ENCODE measurements around the gene MEIOB.

DNA sequence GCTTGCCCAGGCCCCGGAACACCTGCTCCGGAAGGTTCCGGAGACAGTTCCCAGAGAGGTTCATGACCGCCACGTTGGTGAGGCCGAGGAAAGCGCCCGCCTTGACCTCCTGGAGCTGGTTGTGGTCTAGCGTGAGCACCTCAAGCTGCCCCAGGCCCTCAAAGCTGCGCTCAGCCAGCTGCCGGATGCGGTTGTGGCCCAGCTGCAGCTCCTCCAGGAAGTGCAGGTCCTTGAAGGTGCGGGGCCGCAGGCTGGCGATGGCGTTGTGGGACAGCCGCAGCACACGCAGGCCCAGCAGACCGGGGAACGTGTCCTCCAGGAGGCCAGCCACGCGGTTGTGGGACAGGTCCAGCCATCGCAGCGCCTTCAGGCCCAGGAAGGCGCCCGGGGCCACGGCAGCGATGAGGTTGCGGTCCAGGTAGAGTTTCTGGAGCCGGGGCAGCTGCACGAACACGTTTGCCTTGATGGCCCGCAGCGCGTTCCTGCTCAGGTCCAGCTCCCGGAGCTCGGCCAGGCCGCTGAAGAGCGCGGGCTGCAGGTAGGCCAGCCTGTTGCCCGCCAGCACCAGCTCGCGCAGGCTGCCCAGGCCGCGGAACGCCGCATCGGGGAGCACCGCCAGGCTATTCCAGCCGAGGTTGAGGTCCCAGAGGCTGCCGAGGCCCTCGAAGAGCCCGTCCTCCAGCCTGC is 80.6 kb downstream of the MEIOB start:
- TF ChIP-seq, protein P1, sequence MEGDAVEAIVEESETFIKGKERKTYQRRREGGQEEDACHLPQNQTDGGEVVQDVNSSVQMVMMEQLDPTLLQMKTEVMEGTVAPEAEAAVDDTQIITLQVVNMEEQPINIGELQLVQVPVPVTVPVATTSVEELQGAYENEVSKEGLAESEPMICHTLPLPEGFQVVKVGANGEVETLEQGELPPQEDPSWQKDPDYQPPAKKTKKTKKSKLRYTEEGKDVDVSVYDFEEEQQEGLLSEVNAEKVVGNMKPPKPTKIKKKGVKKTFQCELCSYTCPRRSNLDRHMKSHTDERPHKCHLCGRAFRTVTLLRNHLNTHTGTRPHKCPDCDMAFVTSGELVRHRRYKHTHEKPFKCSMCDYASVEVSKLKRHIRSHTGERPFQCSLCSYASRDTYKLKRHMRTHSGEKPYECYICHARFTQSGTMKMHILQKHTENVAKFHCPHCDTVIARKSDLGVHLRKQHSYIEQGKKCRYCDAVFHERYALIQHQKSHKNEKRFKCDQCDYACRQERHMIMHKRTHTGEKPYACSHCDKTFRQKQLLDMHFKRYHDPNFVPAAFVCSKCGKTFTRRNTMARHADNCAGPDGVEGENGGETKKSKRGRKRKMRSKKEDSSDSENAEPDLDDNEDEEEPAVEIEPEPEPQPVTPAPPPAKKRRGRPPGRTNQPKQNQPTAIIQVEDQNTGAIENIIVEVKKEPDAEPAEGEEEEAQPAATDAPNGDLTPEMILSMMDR (IDR thresholded peaks at IDR 0.05), result no peak
- TF ChIP-seq EP300 (IDR thresholded peaks at IDR 0.05) (no peak), POLR2A (IDR thresholded peaks at IDR 0.05) (no peak)

Data from stomach (tissue), 4 donors.